HepG2 (cell line): Measurements from ENCODE around the gene ZNF597. TPM values are rescaled to one million over a fixed set of nuclear protein-coding genes. Genes with fewer than 3 reads are reported as not detected.

Source experiments
- ADNP ChIP-seq: sonication (generic); formaldehyde crosslinking; IDR thresholded peaks from 2 replicates; pipeline ENCODE4 v1.4.0; 2020; ENCODE audit warnings: missing genetic modification reagents
- HOXA5 ChIP-seq: sonication (generic); formaldehyde crosslinking; IDR thresholded peaks from 2 replicates; pipeline ENCODE4 v1.4.0; 2020; ENCODE audit warnings: missing genetic modification reagents
- JUNB ChIP-seq: sonication (generic); formaldehyde crosslinking; IDR thresholded peaks from 2 replicates; pipeline ENCODE4 v1.8.0; 2022; ENCODE audit warnings: missing genetic modification reagents, mild to moderate bottlenecking, borderline replicate concordance
- MIER2 ChIP-seq: IDR thresholded peaks from 2 replicates; pipeline ENCODE4 v1.6.1; 2016; ENCODE audit warnings: missing biosample characterization, missing genetic modification reagents
- MTERF4 ChIP-seq: sonication (generic); formaldehyde crosslinking; IDR thresholded peaks from 2 replicates; pipeline ENCODE4 v1.8.0; 2023; ENCODE audit warnings: mild to moderate bottlenecking, missing genetic modification reagents
- SRSF9 ChIP-seq: fragments of 200-400 bp; formaldehyde crosslinking; IDR thresholded peaks from 2 replicates; pipeline ENCODE4 v1.6.1; 2018; ENCODE audit warnings: borderline replicate concordance, mild to moderate bottlenecking, low read depth, low read length; ENCODE audit not compliant: insufficient read depth, poor library complexity, severe bottlenecking
- ZBTB4 ChIP-seq: sonication (generic); formaldehyde crosslinking; IDR thresholded peaks from 2 replicates; pipeline ENCODE4 v1.4.0; 2020; ENCODE audit warnings: missing genetic modification reagents, mild to moderate bottlenecking, borderline replicate concordance
- ZBTB7A ChIP-seq: sonication (generic); formaldehyde crosslinking; IDR thresholded peaks from 2 replicates; pipeline ENCODE4 v1.8.0; 2022; ENCODE audit warnings: mild to moderate bottlenecking, missing genetic modification reagents
- ZC3H13 ChIP-seq: sonication (generic); formaldehyde crosslinking; IDR thresholded peaks from 2 replicates; pipeline ENCODE4 v1.8.1; 2023; ENCODE audit warnings: mild to moderate bottlenecking, missing genetic modification reagents, moderate library complexity
- ZFP36L2 ChIP-seq: sonication (generic); formaldehyde crosslinking; IDR thresholded peaks from 2 replicates; pipeline ENCODE4 v1.4.0; 2020; ENCODE audit warnings: missing genetic modification reagents
- ZNF180 ChIP-seq: sonication (generic); formaldehyde crosslinking; IDR thresholded peaks from 2 replicates; pipeline ENCODE4 v1.4.0; 2020; ENCODE audit warnings: low read depth, missing genetic modification reagents, borderline replicate concordance
- ZNF30 ChIP-seq: sonication (generic); formaldehyde crosslinking; IDR thresholded peaks from 2 replicates; pipeline ENCODE4 v1.5.0; 2020; ENCODE audit warnings: mild to moderate bottlenecking, missing genetic modification reagents
- ZNF672 ChIP-seq: sonication (generic); formaldehyde crosslinking; IDR thresholded peaks from 2 replicates; pipeline ENCODE4 v1.8.1; 2022; ENCODE audit warnings: missing genetic modification reagents
- ZNF878 ChIP-seq: sonication (generic); formaldehyde crosslinking; IDR thresholded peaks from 2 replicates; pipeline ENCODE4 v1.8.1; 2023; ENCODE audit warnings: mild to moderate bottlenecking, missing genetic modification reagents, moderate library complexity
- ZUFSP ChIP-seq: sonication (generic); formaldehyde crosslinking; IDR thresholded peaks from 2 replicates; pipeline ENCODE4 v1.9.0; 2021; ENCODE audit warnings: missing genetic modification reagents, mild to moderate bottlenecking, borderline replicate concordance
- polyA plus RNA-seq, 8 experiments: library from polyadenylated mRNA; depleted of rRNA in 3 of 8; stranded (reverse) in 7 of 8; unstranded in 1 of 8; fragments of >200 nt; fragmentation: Illumina TruSeq in 4 of 8; extraction: Trizol in 4 of 8; gene quantifications; 2 replicates each; pipeline versions ENCODE4 v1.2.1 to v1.2.3, GENCODE V29; 2011 to 2016; ENCODE audit warnings: low read depth in 4 of 8, missing spikeins in 1 of 8, mixed read lengths in 1 of 8; ENCODE audit not compliant: insufficient read depth in 1 of 8
- total RNA-seq, 5 experiments: library from RNA; depleted of rRNA; stranded (reverse); fragments of >200 nt; fragmentation: Illumina TruSeq; extraction: Trizol; gene quantifications; 2 replicates each; pipeline ENCODE4 v1.2.3, GENCODE V29; 2016; ENCODE audit warnings: low read depth in 1 of 5
- TF ChIP-seq, protein P1 (sequence below): sonication (generic); formaldehyde crosslinking; IDR thresholded peaks from 2 replicates; pipeline ENCODE4 v1.5.0; 2020; ENCODE audit warnings: missing genetic modification reagents
- TF ChIP-seq, protein P2 (sequence below): IDR thresholded peaks from 2 replicates; pipeline ENCODE4 v1.6.1; 2016; ENCODE audit warnings: control low read depth
- TF ChIP-seq, protein P3 (sequence below): sonication (generic); formaldehyde crosslinking; conservative IDR thresholded peaks from 2 replicates; pipeline ENCODE4 v1.8.0; 2022; ENCODE audit warnings: mild to moderate bottlenecking, moderate library complexity, missing genetic modification reagents

ZNF597 gene
- total and polyA plus RNA-seq, 2 of the 13 experiments (the other 11 are each of a cell fraction or from before 2014, with no cell fraction given), result 1.3 to 2.4 TPM

DNA sequence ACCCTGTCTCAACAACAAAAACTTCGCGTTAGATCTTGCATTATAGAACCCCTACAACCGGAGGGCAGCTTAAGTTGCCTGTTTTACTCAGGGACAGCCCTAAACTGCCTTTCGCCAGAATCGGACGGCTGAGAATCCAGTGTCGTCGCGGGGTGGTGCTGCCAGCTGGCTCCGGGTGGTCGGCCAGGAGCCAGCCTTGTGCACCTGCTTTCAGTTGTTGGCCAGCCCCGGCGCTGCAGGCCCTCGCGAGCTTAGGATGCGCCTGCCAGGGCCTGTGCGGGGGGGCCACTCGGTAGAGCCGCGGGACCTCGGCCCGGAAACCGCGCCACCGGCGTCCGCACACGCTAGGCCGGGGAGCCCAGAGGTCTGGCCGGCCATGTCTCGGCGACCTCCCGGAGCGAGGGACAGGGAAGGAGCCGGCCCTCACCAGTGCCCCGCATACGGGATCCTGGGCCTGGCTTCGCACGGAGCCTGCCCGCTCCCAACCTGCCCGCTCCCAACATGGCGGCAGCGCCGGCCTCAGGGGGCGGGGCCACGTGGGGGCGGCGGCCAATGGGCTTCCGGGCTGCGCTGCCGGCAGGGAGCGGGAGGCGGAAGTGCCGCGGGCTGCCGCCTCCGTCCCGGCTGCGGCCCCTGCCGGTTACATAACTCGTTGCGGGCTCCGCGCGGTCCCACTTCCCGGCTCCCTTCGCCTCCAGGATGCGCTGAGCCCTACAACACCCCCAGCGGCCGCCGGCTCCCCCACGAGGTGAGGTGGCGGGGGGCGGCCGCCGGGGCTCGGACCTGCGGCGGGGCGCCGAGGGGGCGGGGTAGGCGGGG lies 14.3 kb upstream of the ZNF597 start (continued):
- no peak for TF ChIP-seq ZUFSP
- TF ChIP-seq, protein P1, sequence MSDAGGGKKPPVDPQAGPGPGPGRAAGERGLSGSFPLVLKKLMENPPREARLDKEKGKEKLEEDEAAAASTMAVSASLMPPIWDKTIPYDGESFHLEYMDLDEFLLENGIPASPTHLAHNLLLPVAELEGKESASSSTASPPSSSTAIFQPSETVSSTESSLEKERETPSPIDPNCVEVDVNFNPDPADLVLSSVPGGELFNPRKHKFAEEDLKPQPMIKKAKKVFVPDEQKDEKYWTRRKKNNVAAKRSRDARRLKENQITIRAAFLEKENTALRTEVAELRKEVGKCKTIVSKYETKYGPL (CRISPR knock-in tag), result peak; percentile 83
- TF ChIP-seq ZC3H13 (CRISPR knock-in tag), result peak; percentile 66; the same call in 1 of the 2 replicates
- no peak for TF ChIP-seq ADNP (CRISPR knock-in tag)
- TF ChIP-seq ZNF30 (CRISPR knock-in tag), result 0 out of 2 replicates have a peak, but pooled peaks have one; percentile 41
- TF ChIP-seq ZFP36L2 (CRISPR knock-in tag), result peak; percentile 47; the same call in 1 of the 2 replicates
- TF ChIP-seq JUNB (CRISPR knock-in tag), result no peak
- TF ChIP-seq HOXA5, result peak; percentile 89
- no peak for TF ChIP-seq ZBTB7A (CRISPR knock-in tag)
- TF ChIP-seq, protein P2, sequence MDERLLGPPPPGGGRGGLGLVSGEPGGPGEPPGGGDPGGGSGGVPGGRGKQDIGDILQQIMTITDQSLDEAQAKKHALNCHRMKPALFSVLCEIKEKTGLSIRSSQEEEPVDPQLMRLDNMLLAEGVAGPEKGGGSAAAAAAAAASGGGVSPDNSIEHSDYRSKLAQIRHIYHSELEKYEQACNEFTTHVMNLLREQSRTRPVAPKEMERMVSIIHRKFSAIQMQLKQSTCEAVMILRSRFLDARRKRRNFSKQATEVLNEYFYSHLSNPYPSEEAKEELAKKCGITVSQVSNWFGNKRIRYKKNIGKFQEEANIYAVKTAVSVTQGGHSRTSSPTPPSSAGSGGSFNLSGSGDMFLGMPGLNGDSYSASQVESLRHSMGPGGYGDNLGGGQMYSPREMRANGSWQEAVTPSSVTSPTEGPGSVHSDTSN (CRISPR knock-in tag), result 0 out of 2 replicates have a peak, but pooled peaks have one; percentile 5
- TF ChIP-seq MIER2 (CRISPR knock-in tag), result no peak
- TF ChIP-seq MTERF4 (CRISPR knock-in tag), result peak; percentile 83; the same call in 1 of the 2 replicates
- TF ChIP-seq SRSF9, result no peak
- no peak for TF ChIP-seq ZBTB4 (CRISPR knock-in tag)
- 0 out of 2 replicates have a peak, but pooled peaks have one; percentile 53 for TF ChIP-seq ZNF180 (CRISPR knock-in tag)
- TF ChIP-seq, protein P3, sequence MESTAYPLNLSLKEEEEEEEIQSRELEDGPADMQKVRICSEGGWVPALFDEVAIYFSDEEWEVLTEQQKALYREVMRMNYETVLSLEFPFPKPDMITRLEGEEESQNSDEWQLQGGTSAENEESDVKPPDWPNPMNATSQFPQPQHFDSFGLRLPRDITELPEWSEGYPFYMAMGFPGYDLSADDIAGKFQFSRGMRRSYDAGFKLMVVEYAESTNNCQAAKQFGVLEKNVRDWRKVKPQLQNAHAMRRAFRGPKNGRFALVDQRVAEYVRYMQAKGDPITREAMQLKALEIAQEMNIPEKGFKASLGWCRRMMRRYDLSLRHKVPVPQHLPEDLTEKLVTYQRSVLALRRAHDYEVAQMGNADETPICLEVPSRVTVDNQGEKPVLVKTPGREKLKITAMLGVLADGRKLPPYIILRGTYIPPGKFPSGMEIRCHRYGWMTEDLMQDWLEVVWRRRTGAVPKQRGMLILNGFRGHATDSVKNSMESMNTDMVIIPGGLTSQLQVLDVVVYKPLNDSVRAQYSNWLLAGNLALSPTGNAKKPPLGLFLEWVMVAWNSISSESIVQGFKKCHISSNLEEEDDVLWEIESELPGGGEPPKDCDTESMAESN, result 0 out of 2 replicates have a peak, but pooled peaks have one; percentile 68
- TF ChIP-seq ZNF878 (CRISPR knock-in tag), result no peak
- TF ChIP-seq ZNF672 (CRISPR knock-in tag), result no peak
